ENCODE measurements around the gene DDX39B.

DDX39B gene

GRCh38 chr6:31575335-31575901, 33.6 kb upstream of the DDX39B start, which contains the start of gene TNF:
Gene TNF, plus strand, starts transcription at chr6:31575565. Its CDS starts 177 bp downstream, at chr6:31575742.
- peak; percentile 89 for DNase-seq

GRCh38 chr6:31574106-31575061, 32.6 kb upstream of the DDX39B start:
- DNase-seq = no peak

- DNase-seq = no peak
Observed at GRCh38 chr6:31573239-31574105, 31.7 kb upstream of the DDX39B start.

- peak; percentile 73 for DNase-seq
Observed at GRCh38 chr6:31572041-31572911, 30.5 kb upstream of the DDX39B start, which contains the start of gene LTA. Gene LTA, plus strand, starts transcription at chr6:31572289. Its CDS starts 454 bp downstream, at chr6:31572743.

- DNase-seq = no peak
Observed at GRCh38 chr6:31569861-31570536, 28.2 kb upstream of the DDX39B start.

- DNase-seq = peak; percentile 86
Observed at GRCh38 chr6:31568537-31568961, 26.7 kb upstream of the DDX39B start.

- DNase-seq = peak; percentile 37
Observed at GRCh38 chr6:31567531-31568370, 25.9 kb upstream of the DDX39B start.

GRCh38 chr6:31560697-31561058, 18.9 kb upstream of the DDX39B start:
- DNase-seq = no peak

- peak; percentile 56 for DNase-seq
Observed at GRCh38 chr6:31559958-31560696, 18.3 kb upstream of the DDX39B start.

GRCh38 chr6:31559606-31559957, 17.8 kb upstream of the DDX39B start:
- DNase-seq = no peak

GRCh38 chr6:31558631-31559500, 17.1 kb upstream of the DDX39B start:
- DNase-seq = peak; percentile 74

GRCh38 chr6:31558318-31558625, 16.5 kb upstream of the DDX39B start:
- DNase-seq = no peak

GRCh38 chr6:31557443-31558317, 15.9 kb upstream of the DDX39B start:
- DNase-seq = no peak

- DNase-seq = no peak
Observed at GRCh38 chr6:31556307-31556706, 14.5 kb upstream of the DDX39B start.

- peak; percentile 76 for DNase-seq
Observed at GRCh38 chr6:31551371-31551770, 9.6 kb upstream of the DDX39B start.

GRCh38 chr6:31548544-31548873, 6.7 kb upstream of the DDX39B start:
- DNase-seq = no peak

GRCh38 chr6:31547727-31548543, 6.1 kb upstream of the DDX39B start:
- DNase-seq = no peak

All from CD4-positive, alpha-beta T cell treated with Interleukin-4 for 4 hours (primary cell).